ENCODE data around the gene KIAA0513. TPM values are rescaled to one million over a fixed set of nuclear protein-coding genes. Genes with fewer than 3 reads are reported as not detected.

KIAA0513 gene
- total RNA-seq, 1 experiment from 2014 or later, result 2.9 TPM

- POLR2A ChIA-PET (ENCODE audit: low non-redundant PET), result no interaction called here
- Histone ChIP-seq H3K27ac (ENCODE audit: low read depth, low read length, poor library complexity, severe bottlenecking) (no peak overlapping the region), H3K9me3 (ENCODE audit: low read depth, low read length, poor library complexity, severe bottlenecking) (no peaks in the 10 kb centered on the region), H3K36me3 (ENCODE audit: insufficient read depth, low read length, poor library complexity, severe bottlenecking) (no peaks in the 10 kb centered on the region), H3K4me1 (ENCODE audit: insufficient read depth, low read length, poor library complexity, severe bottlenecking) (no peaks in the 10 kb centered on the region), H3K27me3 (replicated peaks; ENCODE audit: insufficient read depth, low read depth, low read length, poor library complexity) (no peaks in the 10 kb centered on the region), H3K4me3 (ENCODE audit: low read depth, low read length, poor library complexity, severe bottlenecking) (no peak overlapping the region)
- DNase-seq (ENCODE audit: low spot score), result no peak
- intact Hi-C loops (cut with micrococcal nuclease; ENCODE audit: unreplicated experiment), result no loop called here
- BruUV-seq (replicated peaks), result no TSS peak
- CTCF ChIA-PET, result no interaction called here
- TF ChIP-seq, protein P1, sequence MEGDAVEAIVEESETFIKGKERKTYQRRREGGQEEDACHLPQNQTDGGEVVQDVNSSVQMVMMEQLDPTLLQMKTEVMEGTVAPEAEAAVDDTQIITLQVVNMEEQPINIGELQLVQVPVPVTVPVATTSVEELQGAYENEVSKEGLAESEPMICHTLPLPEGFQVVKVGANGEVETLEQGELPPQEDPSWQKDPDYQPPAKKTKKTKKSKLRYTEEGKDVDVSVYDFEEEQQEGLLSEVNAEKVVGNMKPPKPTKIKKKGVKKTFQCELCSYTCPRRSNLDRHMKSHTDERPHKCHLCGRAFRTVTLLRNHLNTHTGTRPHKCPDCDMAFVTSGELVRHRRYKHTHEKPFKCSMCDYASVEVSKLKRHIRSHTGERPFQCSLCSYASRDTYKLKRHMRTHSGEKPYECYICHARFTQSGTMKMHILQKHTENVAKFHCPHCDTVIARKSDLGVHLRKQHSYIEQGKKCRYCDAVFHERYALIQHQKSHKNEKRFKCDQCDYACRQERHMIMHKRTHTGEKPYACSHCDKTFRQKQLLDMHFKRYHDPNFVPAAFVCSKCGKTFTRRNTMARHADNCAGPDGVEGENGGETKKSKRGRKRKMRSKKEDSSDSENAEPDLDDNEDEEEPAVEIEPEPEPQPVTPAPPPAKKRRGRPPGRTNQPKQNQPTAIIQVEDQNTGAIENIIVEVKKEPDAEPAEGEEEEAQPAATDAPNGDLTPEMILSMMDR (conservative IDR thresholded peaks at IDR 0.05; ENCODE audit: low read depth, low read length), result no peak
Measured at GRCh38 chr16:85067426-85067825, 39.8 kb downstream of the KIAA0513 start.

GRCh38 chr16:85068746-85069145 is 41.2 kb downstream of the KIAA0513 start:
- DNase-seq (ENCODE audit: low spot score), result no peak
- Histone ChIP-seq H3K4me1 (ENCODE audit: insufficient read depth, low read length, poor library complexity, severe bottlenecking) (no peaks in the 10 kb centered on the region), H3K4me3 (ENCODE audit: low read depth, low read length, poor library complexity, severe bottlenecking) (no peak overlapping the region), H3K36me3 (ENCODE audit: insufficient read depth, low read length, poor library complexity, severe bottlenecking) (no peaks in the 10 kb centered on the region), H3K9me3 (ENCODE audit: low read depth, low read length, poor library complexity, severe bottlenecking) (no peaks in the 10 kb centered on the region), H3K27me3 (replicated peaks; ENCODE audit: insufficient read depth, low read depth, low read length, poor library complexity) (no peaks in the 10 kb centered on the region), H3K27ac (ENCODE audit: low read depth, low read length, poor library complexity, severe bottlenecking) (no peak overlapping the region)
- no peak for TF ChIP-seq EZH2 (IDR thresholded peaks at IDR 0.05; ENCODE audit: borderline replicate concordance, low read depth, low read length, poor library complexity, severe bottlenecking)
- TF ChIP-seq, protein P1 (conservative IDR thresholded peaks at IDR 0.05; ENCODE audit: low read depth, low read length), result no peak
- CTCF ChIA-PET, result no interaction called here
- POLR2A ChIA-PET (ENCODE audit: low non-redundant PET), result no interaction called here
- intact Hi-C loops (cut with micrococcal nuclease; ENCODE audit: unreplicated experiment), result no loop called here
- no TSS peak for BruUV-seq (replicated peaks)

GRCh38 chr16:85069171-85069570 is 41.6 kb downstream of the KIAA0513 start:
- TF ChIP-seq, protein P1 (conservative IDR thresholded peaks at IDR 0.05; ENCODE audit: low read depth, low read length), result no peak
- no peak for TF ChIP-seq EZH2 (IDR thresholded peaks at IDR 0.05; ENCODE audit: borderline replicate concordance, low read depth, low read length, poor library complexity, severe bottlenecking)
- BruUV-seq (replicated peaks), result no TSS peak
- Histone ChIP-seq H3K4me3 (ENCODE audit: low read depth, low read length, poor library complexity, severe bottlenecking) (no peak overlapping the region), H3K9me3 (ENCODE audit: low read depth, low read length, poor library complexity, severe bottlenecking) (no peaks in the 10 kb centered on the region), H3K4me1 (ENCODE audit: insufficient read depth, low read length, poor library complexity, severe bottlenecking) (no peaks in the 10 kb centered on the region), H3K27ac (ENCODE audit: low read depth, low read length, poor library complexity, severe bottlenecking) (no peak overlapping the region), H3K27me3 (replicated peaks; ENCODE audit: insufficient read depth, low read depth, low read length, poor library complexity) (no peaks in the 10 kb centered on the region), H3K36me3 (ENCODE audit: insufficient read depth, low read length, poor library complexity, severe bottlenecking) (no peaks in the 10 kb centered on the region)
- CTCF ChIA-PET, result interaction anchor here (0.7 kb wide), 1 partner anchor 409 kb away, joined by 4 read pairs; no protein-coding TSS in a partner anchor
- no peak for DNase-seq (ENCODE audit: low spot score)
- intact Hi-C loops (cut with micrococcal nuclease; ENCODE audit: unreplicated experiment), result no loop called here
- POLR2A ChIA-PET (ENCODE audit: low non-redundant PET), result no interaction called here
